Uterus (tissue), 2 donors: Measurements from ENCODE around the gene DYNC1H1.
"Not testable (repeated sequence)": the region's sequence is repeated elsewhere in the genome, so short reads cannot be mapped to it uniquely, and the experiment has no call there.

Source experiments
- POLR2A ChIP-seq, 2 donors: fragments of 450-650 bp; IDR thresholded peaks; one replicate each; pipeline ENCODE4 v1.6.1; 2016; ENCODE audit warnings: antibody characterized with exemption in 2 of 2, mild to moderate bottlenecking in 1 of 2, moderate library complexity in 1 of 2
- TF ChIP-seq, protein P1 (sequence below), 4 experiments: fragments of 200-600 bp in 2 of 4; fragments of 450-650 bp in 2 of 4; sonication (generic) in 2 of 4; IDR thresholded peaks; one replicate each; pipeline ENCODE4 v1.5.1; 2016 to 2019; ENCODE audit warnings: antibody characterized with exemption in 4 of 4, mild to moderate bottlenecking in 2 of 4, moderate library complexity in 1 of 4

DNA sequence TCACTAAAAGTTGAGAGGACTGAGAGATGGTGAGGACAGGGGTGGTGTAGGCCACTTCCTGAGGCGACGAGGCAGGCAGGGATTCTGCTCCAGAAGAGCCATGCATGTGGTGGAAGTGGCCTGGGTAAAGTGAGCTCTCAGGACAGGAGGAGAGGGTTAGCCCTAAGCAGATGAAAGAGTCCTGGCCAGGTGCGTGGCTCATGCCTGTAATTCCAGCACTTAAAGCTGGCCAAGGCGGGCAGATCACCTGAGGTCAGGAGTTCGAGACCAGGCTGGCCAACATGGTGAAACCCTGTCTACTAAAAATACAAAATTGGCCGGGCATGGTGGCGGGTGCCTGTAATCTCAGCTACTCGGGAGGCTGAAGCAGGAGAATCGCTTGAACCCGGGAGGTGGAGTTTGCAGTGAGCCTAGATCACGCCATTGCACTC, 114.0 kb downstream of the DYNC1H1 start:
- TF ChIP-seq, protein P1, sequence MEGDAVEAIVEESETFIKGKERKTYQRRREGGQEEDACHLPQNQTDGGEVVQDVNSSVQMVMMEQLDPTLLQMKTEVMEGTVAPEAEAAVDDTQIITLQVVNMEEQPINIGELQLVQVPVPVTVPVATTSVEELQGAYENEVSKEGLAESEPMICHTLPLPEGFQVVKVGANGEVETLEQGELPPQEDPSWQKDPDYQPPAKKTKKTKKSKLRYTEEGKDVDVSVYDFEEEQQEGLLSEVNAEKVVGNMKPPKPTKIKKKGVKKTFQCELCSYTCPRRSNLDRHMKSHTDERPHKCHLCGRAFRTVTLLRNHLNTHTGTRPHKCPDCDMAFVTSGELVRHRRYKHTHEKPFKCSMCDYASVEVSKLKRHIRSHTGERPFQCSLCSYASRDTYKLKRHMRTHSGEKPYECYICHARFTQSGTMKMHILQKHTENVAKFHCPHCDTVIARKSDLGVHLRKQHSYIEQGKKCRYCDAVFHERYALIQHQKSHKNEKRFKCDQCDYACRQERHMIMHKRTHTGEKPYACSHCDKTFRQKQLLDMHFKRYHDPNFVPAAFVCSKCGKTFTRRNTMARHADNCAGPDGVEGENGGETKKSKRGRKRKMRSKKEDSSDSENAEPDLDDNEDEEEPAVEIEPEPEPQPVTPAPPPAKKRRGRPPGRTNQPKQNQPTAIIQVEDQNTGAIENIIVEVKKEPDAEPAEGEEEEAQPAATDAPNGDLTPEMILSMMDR (IDR thresholded peaks at IDR 0.05): not testable (repeated sequence)
- TF ChIP-seq POLR2A (IDR thresholded peaks at IDR 0.05): not testable (repeated sequence)
